Cardiac muscle cell (in vitro differentiated cells and primary cell): ENCODE measurements around the gene HSPB3. TPM values are rescaled to one million over a fixed set of nuclear protein-coding genes. Genes with fewer than 3 reads are reported as not detected.

Source experiments
- DNase-seq, 2 donors: peaks; one replicate each; pipeline versions ENCODE4 v3.0.0 to v3.0.0-alpha.2; 2010 to 2017; ENCODE audit warnings: low read depth in 1 of 2, low spot score in 1 of 2
- H3K27ac ChIP-seq: fragments of 200-600 bp; sonication (generic); 2 replicates; pipeline ENCODE4 v1.5.1; 2016
- H3K27me3 ChIP-seq: fragments of 200-600 bp; sonication (generic); 2 replicates; pipeline ENCODE4 v1.6.0; 2016; ENCODE audit warnings: control low read depth
- H3K36me3 ChIP-seq: fragments of 200-600 bp; sonication (generic); 2 replicates; pipeline ENCODE4 v1.5.1; 2016; ENCODE audit warnings: control low read depth
- H3K4me1 ChIP-seq: fragments of 200-600 bp; sonication (generic); 2 replicates; pipeline ENCODE4 v1.8.1; 2017; ENCODE audit warnings: low read depth, mild to moderate bottlenecking, mixed run types
- H3K4me3 ChIP-seq: fragments of 200-600 bp; sonication (generic); 2 replicates; pipeline ENCODE4 v1.5.1; 2016; ENCODE audit warnings: mild to moderate bottlenecking
- H3K9me3 ChIP-seq: fragments of 200-600 bp; sonication (generic); 2 replicates; pipeline ENCODE4 v1.5.1; 2017; ENCODE audit warnings: low read depth, mild to moderate bottlenecking, control low read depth
- polyA plus RNA-seq: library from polyadenylated mRNA; unstranded; fragments of >200 nt; fragmentation: Nextera tagmentation; extraction: Ambion mirVana; gene quantifications from 2 replicates; pipeline ENCODE4 v1.2.1, GENCODE V29; 2016
- total RNA-seq: library from RNA; depleted of rRNA; stranded (reverse); fragments of >200 nt; gene quantifications from 2 replicates; pipeline ENCODE4 v1.2.3, GENCODE V29; 2016
- TF ChIP-seq, protein P1 (sequence below): IDR thresholded peaks from 2 replicates; pipeline ENCODE4 v1.5.1; 2012; ENCODE audit warnings: low read depth, mild to moderate bottlenecking, low read length

HSPB3 gene
- total RNA-seq (45.4 and 79.4 TPM in 2 replicates), polyA plus RNA-seq (51.7 and 57.3 TPM in 2 replicates)

- no peaks in the 10 kb centered on the region for H3K36me3 ChIP-seq
- TF ChIP-seq, protein P1, sequence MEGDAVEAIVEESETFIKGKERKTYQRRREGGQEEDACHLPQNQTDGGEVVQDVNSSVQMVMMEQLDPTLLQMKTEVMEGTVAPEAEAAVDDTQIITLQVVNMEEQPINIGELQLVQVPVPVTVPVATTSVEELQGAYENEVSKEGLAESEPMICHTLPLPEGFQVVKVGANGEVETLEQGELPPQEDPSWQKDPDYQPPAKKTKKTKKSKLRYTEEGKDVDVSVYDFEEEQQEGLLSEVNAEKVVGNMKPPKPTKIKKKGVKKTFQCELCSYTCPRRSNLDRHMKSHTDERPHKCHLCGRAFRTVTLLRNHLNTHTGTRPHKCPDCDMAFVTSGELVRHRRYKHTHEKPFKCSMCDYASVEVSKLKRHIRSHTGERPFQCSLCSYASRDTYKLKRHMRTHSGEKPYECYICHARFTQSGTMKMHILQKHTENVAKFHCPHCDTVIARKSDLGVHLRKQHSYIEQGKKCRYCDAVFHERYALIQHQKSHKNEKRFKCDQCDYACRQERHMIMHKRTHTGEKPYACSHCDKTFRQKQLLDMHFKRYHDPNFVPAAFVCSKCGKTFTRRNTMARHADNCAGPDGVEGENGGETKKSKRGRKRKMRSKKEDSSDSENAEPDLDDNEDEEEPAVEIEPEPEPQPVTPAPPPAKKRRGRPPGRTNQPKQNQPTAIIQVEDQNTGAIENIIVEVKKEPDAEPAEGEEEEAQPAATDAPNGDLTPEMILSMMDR, result no peak
- no peaks in the 10 kb centered on the region for H3K27me3 ChIP-seq
- peak within 1 kb of the TSS; percentile 20 for H3K4me3 ChIP-seq
- H3K27ac ChIP-seq, result peak within 1 kb of the TSS; percentile 99
- DNase-seq, result peak; percentile 70 to 74
- peaks cover 50% of the 10 kb centered on the region for H3K4me1 ChIP-seq
- no peaks in the 10 kb centered on the region for H3K9me3 ChIP-seq
Measured at GRCh38 chr5:54455413-54456157, at the start of gene HSPB3. HSPB3 (plus strand) TSS chr5:54455699; CDS start chr5:54455790, 91 bp downstream.

DNA sequence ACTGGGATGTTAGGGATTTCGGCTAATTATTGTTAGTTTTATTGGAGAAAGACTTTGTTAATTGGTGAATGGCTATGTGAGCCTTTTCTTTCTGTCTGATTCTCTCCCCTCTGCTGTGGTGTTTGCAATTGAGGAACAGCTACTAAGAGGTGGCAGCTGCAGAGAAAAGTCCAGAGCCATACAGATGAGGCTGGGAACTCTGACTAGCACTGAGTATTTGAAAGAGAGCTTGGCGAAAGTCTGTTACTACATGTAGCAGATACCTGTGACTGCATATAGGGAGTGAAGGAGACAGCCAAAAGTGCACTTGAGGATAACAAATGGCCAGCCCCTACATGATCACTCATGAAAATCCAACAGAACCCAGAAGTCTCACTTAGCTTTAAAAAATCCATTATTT is 44.3 kb upstream of the HSPB3 start:
- Histone ChIP-seq H3K4me3 (no peak overlapping the region), H3K27me3 (no peaks in the 10 kb centered on the region), H3K4me1 (no peaks in the 10 kb centered on the region), H3K9me3 (no peaks in the 10 kb centered on the region), H3K36me3 (no peaks in the 10 kb centered on the region), H3K27ac (no peak overlapping the region)
- DNase-seq, result no peak
- TF ChIP-seq, protein P1, result no peak

GRCh38 chr5:54412913-54413312 is 42.6 kb upstream of the HSPB3 start:
- Histone ChIP-seq H3K36me3 (no peaks in the 10 kb centered on the region), H3K4me3 (no peak overlapping the region), H3K9me3 (no peaks in the 10 kb centered on the region), H3K4me1 (no peaks in the 10 kb centered on the region), H3K27me3 (no peaks in the 10 kb centered on the region), H3K27ac (no peak overlapping the region)
- TF ChIP-seq, protein P1, result no peak
- DNase-seq, result no peak

DNA sequence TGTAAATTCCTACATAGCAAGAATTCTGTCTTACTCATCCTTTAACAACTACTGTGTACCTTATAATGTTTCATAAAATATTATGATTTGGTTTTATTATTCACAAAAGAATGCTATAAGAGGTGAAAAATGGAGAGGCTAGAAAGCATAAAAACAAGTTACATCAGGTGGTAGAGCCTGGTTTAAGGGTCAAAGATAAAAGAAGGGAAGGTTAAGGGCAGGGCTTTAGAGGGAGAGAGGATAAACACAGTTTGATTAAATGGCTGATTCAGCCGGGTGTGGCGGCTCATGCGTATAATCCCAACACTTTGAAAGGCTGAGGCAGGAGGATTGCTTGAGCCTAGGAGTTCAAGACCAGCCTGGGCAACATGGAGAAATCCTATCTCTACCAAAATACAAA is 40.4 kb upstream of the HSPB3 start:
- Histone ChIP-seq H3K4me3 (no peak overlapping the region), H3K27ac (no peak overlapping the region), H3K36me3 (no peaks in the 10 kb centered on the region), H3K9me3 (no peaks in the 10 kb centered on the region), H3K4me1 (no peaks in the 10 kb centered on the region), H3K27me3 (no peaks in the 10 kb centered on the region)
- DNase-seq, result no peak
- TF ChIP-seq, protein P1, result no peak

DNA sequence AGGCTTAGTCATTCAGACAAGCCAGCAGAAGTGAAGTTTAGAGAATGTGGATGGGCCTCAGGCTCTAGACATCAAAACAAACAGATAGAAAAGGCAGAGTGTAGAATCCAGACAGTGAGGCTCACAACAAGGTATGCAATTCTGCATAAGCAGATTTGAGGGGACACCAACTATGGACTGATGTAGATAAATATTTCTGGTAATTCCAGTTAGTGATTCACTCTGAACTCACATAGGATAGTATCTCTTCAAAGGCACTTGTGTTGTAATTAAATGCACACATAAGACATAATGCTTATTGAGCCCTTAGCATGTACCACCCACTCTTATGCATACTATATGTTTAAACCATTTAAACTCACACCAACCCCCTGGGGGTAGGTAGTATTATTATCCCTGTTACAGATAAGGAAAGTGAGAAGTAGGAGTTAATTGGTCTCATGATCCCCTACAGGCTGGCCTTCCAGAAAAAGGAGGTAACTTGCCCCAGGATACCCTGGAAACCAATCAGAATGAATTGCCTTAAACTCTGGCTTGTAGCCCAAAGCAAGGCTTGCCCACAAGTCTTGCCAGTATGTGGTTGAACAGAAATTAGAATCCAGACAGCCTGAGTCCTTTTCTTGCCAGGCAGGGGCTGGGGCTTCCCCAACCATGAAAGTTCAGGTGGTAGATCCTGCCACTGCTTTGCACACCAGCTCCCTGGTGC is 39.5 kb upstream of the HSPB3 start:
- Histone ChIP-seq H3K4me1 (no peaks in the 10 kb centered on the region), H3K36me3 (no peaks in the 10 kb centered on the region), H3K9me3 (no peaks in the 10 kb centered on the region), H3K27ac (no peak overlapping the region), H3K4me3 (no peak overlapping the region), H3K27me3 (no peaks in the 10 kb centered on the region)
- DNase-seq, result no peak
- TF ChIP-seq, protein P1, result no peak
